ENCODE results near the gene TOX3.

- TF ChIP-seq, protein P1, sequence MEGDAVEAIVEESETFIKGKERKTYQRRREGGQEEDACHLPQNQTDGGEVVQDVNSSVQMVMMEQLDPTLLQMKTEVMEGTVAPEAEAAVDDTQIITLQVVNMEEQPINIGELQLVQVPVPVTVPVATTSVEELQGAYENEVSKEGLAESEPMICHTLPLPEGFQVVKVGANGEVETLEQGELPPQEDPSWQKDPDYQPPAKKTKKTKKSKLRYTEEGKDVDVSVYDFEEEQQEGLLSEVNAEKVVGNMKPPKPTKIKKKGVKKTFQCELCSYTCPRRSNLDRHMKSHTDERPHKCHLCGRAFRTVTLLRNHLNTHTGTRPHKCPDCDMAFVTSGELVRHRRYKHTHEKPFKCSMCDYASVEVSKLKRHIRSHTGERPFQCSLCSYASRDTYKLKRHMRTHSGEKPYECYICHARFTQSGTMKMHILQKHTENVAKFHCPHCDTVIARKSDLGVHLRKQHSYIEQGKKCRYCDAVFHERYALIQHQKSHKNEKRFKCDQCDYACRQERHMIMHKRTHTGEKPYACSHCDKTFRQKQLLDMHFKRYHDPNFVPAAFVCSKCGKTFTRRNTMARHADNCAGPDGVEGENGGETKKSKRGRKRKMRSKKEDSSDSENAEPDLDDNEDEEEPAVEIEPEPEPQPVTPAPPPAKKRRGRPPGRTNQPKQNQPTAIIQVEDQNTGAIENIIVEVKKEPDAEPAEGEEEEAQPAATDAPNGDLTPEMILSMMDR (conservative IDR thresholded peaks at IDR 0.05; ENCODE audit: low read depth, low read length) = no peak
- no peak for TF ChIP-seq EZH2 (IDR thresholded peaks at IDR 0.05; ENCODE audit: borderline replicate concordance, low read depth, low read length, poor library complexity, severe bottlenecking)
Measured at GRCh38 chr16:52548261-52549010, 1.5 kb upstream of the TOX3 start.
